Uterus (tissue), 4 donors: ENCODE measurements around the gene SLC16A9. TPM values are rescaled to one million over a fixed set of nuclear protein-coding genes. Genes with fewer than 3 reads are reported as not detected.
"Not testable (repeated sequence)": the region's sequence is repeated elsewhere in the genome, so short reads cannot be mapped to it uniquely, and the experiment has no call there.

ENCODE experiments used
- DNase-seq, 2 donors: peaks; one replicate each; pipeline ENCODE4 v3.0.0-alpha.2; 2019 to 2020
- H3K27ac ChIP-seq, 2 donors: fragments of 200-600 bp; sonication (generic); 1 replicate in 1 of 2; 2 replicates in 1 of 2; pipeline ENCODE4 v1.5.1; 2016 to 2018
- H3K27me3 ChIP-seq, 2 donors: fragments of 200-600 bp; sonication (generic); one replicate each; pipeline ENCODE4 v1.5.1; 2018 to 2019; ENCODE audit warnings: control low read depth in 1 of 2
- H3K36me3 ChIP-seq, 2 donors: fragments of 200-600 bp; sonication (generic); one replicate each; pipeline ENCODE4 v1.5.1; 2019; ENCODE audit warnings: control low read depth in 1 of 2
- H3K4me1 ChIP-seq, 2 donors: fragments of 200-600 bp; sonication (generic); one replicate each; pipeline ENCODE4 v1.5.1; 2018 to 2019; ENCODE audit warnings: control low read depth in 1 of 2
- H3K4me3 ChIP-seq, 2 donors: fragments of 200-600 bp; sonication (generic); 1 replicate in 1 of 2; 2 replicates in 1 of 2; pipeline ENCODE4 v1.5.1; 2018 to 2019; ENCODE audit warnings: mild to moderate bottlenecking in 1 of 2
- H3K9me3 ChIP-seq, 2 donors: fragments of 200-600 bp; sonication (generic); one replicate each; pipeline ENCODE4 v1.5.1; 2019; ENCODE audit warnings: control low read depth in 1 of 2
- CTCF ChIP-seq, 4 experiments: fragments of 200-600 bp in 2 of 4; fragments of 450-650 bp in 2 of 4; sonication (generic) in 2 of 4; IDR thresholded peaks; one replicate each; pipeline ENCODE4 v1.5.1; 2016 to 2019; ENCODE audit warnings: antibody characterized with exemption in 4 of 4, mild to moderate bottlenecking in 2 of 4, moderate library complexity in 1 of 4
- POLR2A ChIP-seq, 2 donors: fragments of 450-650 bp; IDR thresholded peaks; one replicate each; pipeline ENCODE4 v1.6.1; 2016; ENCODE audit warnings: antibody characterized with exemption in 2 of 2, mild to moderate bottlenecking in 1 of 2, moderate library complexity in 1 of 2
- intact Hi-C: fragments of 100-400 bp; cut with DNase I; formaldehyde crosslinking; loops from one replicate; pipeline ENCODE4 v1.15.1; 2023; ENCODE audit warnings: low total_unique reads
- total RNA-seq, 4 donors: library from RNA; depleted of rRNA in 3 of 4; stranded (reverse); fragments of >200 nt in 3 of 4; gene quantifications; one replicate each; pipeline versions ENCODE4 v1.1.0 to v1.2.4, GENCODE V29; 2014 to 2023
- donor health status: DM: yes; HTN: yes; CAD: no.

SLC16A9 gene
- total RNA-seq, 4 donors from 2014 or later, result 10.5 to 63.0 (median 15.9) TPM

GRCh38 chr10:59750155-59750945, 40.7 kb upstream of the SLC16A9 start:
- TF ChIP-seq CTCF (IDR thresholded peaks at IDR 0.05), result no peak
- TF ChIP-seq POLR2A (IDR thresholded peaks at IDR 0.05), result no peak

GRCh38 chr10:59748834-59749233, 39.2 kb upstream of the SLC16A9 start:
- H3K36me3 ChIP-seq, result no peaks in the 10 kb centered on the region
- H3K4me1 ChIP-seq, result no peaks in the 10 kb centered on the region
- no peak overlapping the region for H3K4me3 ChIP-seq
- intact Hi-C loops, result no loop called here
- TF ChIP-seq POLR2A (IDR thresholded peaks at IDR 0.05), result no peak
- no peak for TF ChIP-seq CTCF (IDR thresholded peaks at IDR 0.05)
- H3K27me3 ChIP-seq, result no peaks in the 10 kb centered on the region
- H3K9me3 ChIP-seq, result no peaks in the 10 kb centered on the region
- H3K27ac ChIP-seq, result no peak overlapping the region
- no peak for DNase-seq

More at GRCh38 chr10:59750155-59750945, 40.7 kb upstream of the SLC16A9 start:
- Histone ChIP-seq H3K4me3 (no peak overlapping the region), H3K9me3 (no peaks in the 10 kb centered on the region), H3K36me3 (no peaks in the 10 kb centered on the region), H3K27ac (no peak overlapping the region), H3K27me3 (no peaks in the 10 kb centered on the region), H3K4me1 (no peaks in the 10 kb centered on the region)
- DNase-seq, result no peak
- intact Hi-C loops, result no loop called here

GRCh38 chr10:59745163-59745650, 35.6 kb upstream of the SLC16A9 start:
- no peak for TF ChIP-seq POLR2A (IDR thresholded peaks at IDR 0.05)
- TF ChIP-seq CTCF (IDR thresholded peaks at IDR 0.05), result no peak
- no peaks in the 10 kb centered on the region for H3K27me3 ChIP-seq
- H3K4me3 ChIP-seq, result no peak overlapping the region
- intact Hi-C loops, result no loop called here
- H3K4me1 ChIP-seq, result no peaks in the 10 kb centered on the region
- DNase-seq, result no peak
- H3K9me3 ChIP-seq, result no peaks in the 10 kb centered on the region
- no peak overlapping the region for H3K27ac ChIP-seq
- H3K36me3 ChIP-seq, result no peaks in the 10 kb centered on the region

- intact Hi-C loops, H3K27me3 ChIP-seq, H3K27ac ChIP-seq, DNase-seq, H3K4me1 ChIP-seq, H3K36me3 ChIP-seq, H3K4me3 ChIP-seq, H3K9me3 ChIP-seq: not testable (repeated sequence)
Observed at GRCh38 chr10:59744762-59745161, 35.1 kb upstream of the SLC16A9 start.

GRCh38 chr10:59744156-59744555, 34.5 kb upstream of the SLC16A9 start:
- H3K4me1 ChIP-seq, intact Hi-C loops, H3K27me3 ChIP-seq, H3K36me3 ChIP-seq, DNase-seq, H3K27ac ChIP-seq, H3K4me3 ChIP-seq, H3K9me3 ChIP-seq: not testable (repeated sequence)

GRCh38 chr10:59741583-59741982, 31.9 kb upstream of the SLC16A9 start:
- no peak for DNase-seq
- Histone ChIP-seq H3K27me3 (no peaks in the 10 kb centered on the region), H3K4me3 (no peak overlapping the region), H3K36me3 (no peaks in the 10 kb centered on the region), H3K9me3 (no peaks in the 10 kb centered on the region), H3K4me1 (no peaks in the 10 kb centered on the region), H3K27ac (no peak overlapping the region)
- TF ChIP-seq POLR2A (IDR thresholded peaks at IDR 0.05), result no peak
- no peak for TF ChIP-seq CTCF (IDR thresholded peaks at IDR 0.05)
- intact Hi-C loops, result no loop called here
